ENCODE data around the gene FGFR3.

The FGFR3 gene

DNA sequence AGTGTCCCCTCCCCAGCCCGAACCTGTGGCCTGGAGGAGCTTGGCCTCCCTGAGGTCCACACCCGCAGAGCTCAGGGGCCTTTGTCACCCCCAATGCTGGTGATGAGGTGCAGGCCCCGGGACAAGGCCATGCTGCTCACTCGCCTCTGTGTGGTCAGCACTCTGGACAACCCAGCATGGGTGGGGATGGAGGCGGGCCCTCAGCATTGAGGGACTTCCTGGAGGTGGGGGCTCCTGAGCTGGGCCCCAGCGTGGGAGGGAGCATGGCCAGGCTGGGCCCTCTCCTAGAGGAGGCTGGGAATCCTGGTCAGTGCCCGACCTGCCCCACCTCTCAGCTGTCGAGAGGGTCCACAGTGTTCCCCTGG is 41.2 kb upstream of the FGFR3 start:
- DNase-seq (no peak), ATAC-seq (no peak)
- Mint-ChIP-seq H3K4me1 (peaks cover 5% of the 10 kb centered on the region), H3K27ac (no peak overlapping the region), H3K9me3 (no peaks in the 10 kb centered on the region), H3K4me3 (no peak overlapping the region), H3K36me3 (ENCODE audit: low read depth) (no peaks in the 10 kb centered on the region), H3K27me3 (no peaks in the 10 kb centered on the region)

DNA sequence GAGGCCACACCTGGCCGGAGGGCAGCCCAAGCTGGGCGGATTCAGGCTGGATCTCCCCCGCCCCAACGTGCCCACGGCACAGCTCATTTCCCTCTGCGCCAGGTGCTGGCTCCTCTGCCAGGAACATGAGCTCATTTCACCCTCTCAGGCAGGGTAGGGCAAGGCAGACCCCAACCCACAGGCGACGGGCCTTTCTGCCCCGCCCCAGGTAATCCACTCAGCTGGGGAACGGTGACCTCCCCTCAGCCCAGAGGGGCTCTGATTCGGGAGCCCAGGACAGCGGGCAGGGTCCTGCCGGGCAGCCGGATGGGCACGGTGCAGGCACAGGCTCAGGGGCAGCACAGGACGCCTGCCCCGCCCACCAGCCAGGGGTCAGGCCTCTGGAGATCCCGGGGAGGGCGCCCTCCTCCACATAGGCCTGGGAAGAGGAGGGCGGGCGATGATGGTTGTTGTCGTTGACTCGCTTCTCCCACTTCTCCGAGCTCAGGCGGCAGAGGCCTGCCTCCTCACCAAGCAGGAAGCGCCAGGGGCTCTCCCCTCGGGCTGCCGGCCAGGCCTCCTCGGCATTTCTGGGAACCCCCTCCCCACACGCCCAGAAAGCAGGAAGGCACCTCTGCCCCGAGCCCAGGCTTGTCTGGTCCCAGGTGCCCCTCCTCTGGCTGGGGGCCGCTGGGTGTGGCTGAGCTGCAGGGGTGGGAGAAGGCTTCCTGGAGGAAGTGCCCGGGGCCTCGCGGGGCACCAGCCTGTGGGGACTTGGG is 40.6 kb upstream of the FGFR3 start:
- Mint-ChIP-seq H3K27me3 (no peaks in the 10 kb centered on the region), H3K4me1 (peaks cover 5% of the 10 kb centered on the region), H3K9me3 (no peaks in the 10 kb centered on the region), H3K36me3 (ENCODE audit: low read depth) (no peaks in the 10 kb centered on the region), H3K27ac (no peak overlapping the region), H3K4me3 (no peak overlapping the region)
- DNase-seq (peak; percentile 65), ATAC-seq (peak; percentile 47)

DNA sequence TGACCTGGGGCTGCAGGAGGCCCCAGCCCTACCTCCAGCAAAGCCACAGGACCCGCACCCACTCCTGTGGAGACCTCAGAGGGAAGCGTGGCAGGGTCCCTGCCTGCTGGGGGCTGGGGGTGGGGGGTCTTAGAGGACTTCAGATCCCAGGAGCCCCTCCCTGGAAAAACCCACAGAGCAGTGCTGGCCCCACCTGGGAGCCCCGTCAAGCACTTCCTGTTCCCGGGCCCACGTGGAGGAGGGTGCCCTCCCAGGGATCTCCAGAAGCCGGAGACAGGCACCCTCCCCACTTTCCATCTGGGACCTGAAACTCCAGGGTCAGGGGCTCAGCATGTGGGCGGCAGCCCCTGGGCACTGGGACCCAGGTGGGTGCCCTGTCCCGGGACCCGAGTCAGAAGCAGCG is 39.8 kb upstream of the FGFR3 start:
- Mint-ChIP-seq H3K4me3 (no peak overlapping the region), H3K4me1 (peaks cover 5% of the 10 kb centered on the region), H3K27ac (no peak overlapping the region), H3K36me3 (ENCODE audit: low read depth) (no peaks in the 10 kb centered on the region), H3K27me3 (no peaks in the 10 kb centered on the region), H3K9me3 (no peaks in the 10 kb centered on the region)
- DNase-seq, result no peak
- no peak for ATAC-seq

DNA sequence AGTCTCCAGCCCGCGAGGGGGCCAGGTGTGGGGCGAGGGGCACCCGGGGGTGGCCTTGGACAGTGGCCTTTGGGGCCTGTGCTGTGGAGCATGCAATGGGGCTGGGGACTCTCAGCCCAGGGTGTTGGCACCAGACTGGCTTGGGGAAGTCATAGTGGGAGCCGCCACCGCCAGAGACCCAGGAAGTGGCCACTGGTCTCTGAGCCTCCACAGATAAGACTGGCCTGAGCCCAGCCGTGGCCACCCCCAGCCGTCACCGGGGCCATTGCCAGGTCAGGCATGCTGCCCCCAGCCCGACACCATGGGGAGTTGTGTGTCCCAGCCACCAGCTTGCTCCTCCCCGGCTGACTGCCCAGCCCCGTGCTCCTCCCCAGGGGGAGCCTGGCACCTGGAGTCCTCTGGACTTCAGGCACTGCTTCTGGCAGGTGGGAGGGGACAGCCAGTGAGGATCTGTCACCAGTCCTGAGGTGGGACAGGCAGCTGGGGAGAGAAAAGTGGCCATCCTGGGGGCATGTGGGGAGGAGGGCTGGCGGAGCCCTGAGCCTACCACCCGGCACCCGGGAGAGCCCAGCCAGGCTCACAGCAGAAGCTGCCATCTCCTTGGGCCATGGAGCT is 39.3 kb upstream of the FGFR3 start:
- no peak for DNase-seq
- Mint-ChIP-seq H3K4me3 (no peak overlapping the region), H3K27me3 (no peaks in the 10 kb centered on the region), H3K9me3 (no peaks in the 10 kb centered on the region), H3K36me3 (ENCODE audit: low read depth) (no peaks in the 10 kb centered on the region), H3K4me1 (peaks cover 5% of the 10 kb centered on the region), H3K27ac (no peak overlapping the region)
- no peak for ATAC-seq

DNA sequence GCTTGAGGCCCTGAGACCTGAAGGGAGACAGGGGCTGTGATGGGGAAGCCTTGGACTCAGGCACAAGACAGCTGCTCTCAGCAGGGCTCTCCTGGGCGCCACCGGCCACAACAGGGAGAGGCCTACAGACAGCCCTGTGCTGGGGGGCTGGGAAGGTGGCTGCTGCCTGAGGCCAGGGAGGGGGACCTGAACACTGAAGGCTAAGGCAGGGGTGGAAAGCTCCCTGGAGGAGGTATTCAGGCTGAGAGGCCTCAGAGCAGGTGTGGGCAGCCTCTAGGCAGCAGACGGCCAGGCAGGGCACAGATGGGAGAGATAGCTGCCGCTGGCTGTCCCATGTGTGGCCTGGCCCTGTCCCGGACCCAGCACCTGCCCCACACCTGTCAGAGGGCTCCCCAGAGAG is 38.8 kb upstream of the FGFR3 start:
- no peak overlapping the region for H3K4me3 Mint-ChIP-seq
- peaks cover 5% of the 10 kb centered on the region for H3K4me1 Mint-ChIP-seq
- ATAC-seq, result no peak
- no peaks in the 10 kb centered on the region for H3K27me3 Mint-ChIP-seq
- H3K27ac Mint-ChIP-seq, result no peak overlapping the region
- no peaks in the 10 kb centered on the region for H3K9me3 Mint-ChIP-seq
- H3K36me3 Mint-ChIP-seq (ENCODE audit: low read depth), result no peaks in the 10 kb centered on the region
- no peak for DNase-seq

DNA sequence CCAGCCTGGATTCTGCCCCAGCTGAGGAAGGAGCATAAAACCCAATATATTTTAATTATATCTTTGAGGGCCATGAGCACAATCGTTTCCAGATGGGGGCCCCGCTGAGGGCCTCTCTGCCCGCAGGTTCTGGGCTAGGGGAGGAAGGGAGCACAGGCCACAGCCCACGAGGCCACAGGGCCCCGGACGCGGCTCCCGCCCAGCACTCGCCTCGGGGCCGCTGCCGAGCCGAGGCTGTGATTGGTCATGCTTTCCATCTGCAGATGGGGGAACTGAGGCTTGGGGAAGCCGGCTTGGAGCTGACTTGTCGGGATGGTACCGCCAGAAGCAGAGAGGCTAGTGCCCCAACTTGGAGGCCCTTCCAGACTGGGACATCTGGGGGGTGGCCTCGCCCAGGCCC is 37.8 kb upstream of the FGFR3 start:
- no peak overlapping the region for H3K27ac Mint-ChIP-seq

DNA sequence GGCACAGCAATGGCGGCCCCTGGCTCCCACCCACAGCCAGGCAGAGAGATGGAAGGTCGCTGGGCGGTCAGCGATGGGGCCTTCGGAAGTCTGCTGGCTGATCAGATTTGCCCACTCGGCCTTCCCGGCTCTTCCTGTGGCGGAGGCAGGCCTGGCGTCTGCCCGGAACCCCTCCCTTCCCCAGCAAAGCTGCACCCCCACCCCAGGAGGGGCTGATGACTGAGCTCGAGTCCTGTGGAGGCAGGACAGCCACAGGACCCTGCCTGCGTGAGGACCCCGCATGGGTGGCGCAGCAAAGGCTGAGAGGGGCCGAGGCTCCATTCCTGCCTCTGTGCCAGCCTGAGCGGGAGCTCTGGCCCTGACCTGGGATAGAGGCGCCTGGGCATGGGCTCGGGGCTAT is 37.0 kb upstream of the FGFR3 start:
- no peaks in the 10 kb centered on the region for H3K36me3 Mint-ChIP-seq (ENCODE audit: low read depth)
- no peaks in the 10 kb centered on the region for H3K27me3 Mint-ChIP-seq
- H3K9me3 Mint-ChIP-seq, result no peaks in the 10 kb centered on the region
- H3K4me3 Mint-ChIP-seq, result no peak overlapping the region
- no peak overlapping the region for H3K27ac Mint-ChIP-seq
- ATAC-seq (no peak), DNase-seq (no peak)
- peaks cover 4% of the 10 kb centered on the region for H3K4me1 Mint-ChIP-seq

More for the DNA sequence above, 37.8 kb upstream of the FGFR3 start:
- peaks cover 7% of the 10 kb centered on the region for H3K4me1 Mint-ChIP-seq
- no peak for ATAC-seq
- H3K27me3 Mint-ChIP-seq, result no peaks in the 10 kb centered on the region
- no peak overlapping the region for H3K4me3 Mint-ChIP-seq
- no peak for DNase-seq
- no peaks in the 10 kb centered on the region for H3K36me3 Mint-ChIP-seq (ENCODE audit: low read depth)
- H3K9me3 Mint-ChIP-seq, result no peaks in the 10 kb centered on the region

DNA sequence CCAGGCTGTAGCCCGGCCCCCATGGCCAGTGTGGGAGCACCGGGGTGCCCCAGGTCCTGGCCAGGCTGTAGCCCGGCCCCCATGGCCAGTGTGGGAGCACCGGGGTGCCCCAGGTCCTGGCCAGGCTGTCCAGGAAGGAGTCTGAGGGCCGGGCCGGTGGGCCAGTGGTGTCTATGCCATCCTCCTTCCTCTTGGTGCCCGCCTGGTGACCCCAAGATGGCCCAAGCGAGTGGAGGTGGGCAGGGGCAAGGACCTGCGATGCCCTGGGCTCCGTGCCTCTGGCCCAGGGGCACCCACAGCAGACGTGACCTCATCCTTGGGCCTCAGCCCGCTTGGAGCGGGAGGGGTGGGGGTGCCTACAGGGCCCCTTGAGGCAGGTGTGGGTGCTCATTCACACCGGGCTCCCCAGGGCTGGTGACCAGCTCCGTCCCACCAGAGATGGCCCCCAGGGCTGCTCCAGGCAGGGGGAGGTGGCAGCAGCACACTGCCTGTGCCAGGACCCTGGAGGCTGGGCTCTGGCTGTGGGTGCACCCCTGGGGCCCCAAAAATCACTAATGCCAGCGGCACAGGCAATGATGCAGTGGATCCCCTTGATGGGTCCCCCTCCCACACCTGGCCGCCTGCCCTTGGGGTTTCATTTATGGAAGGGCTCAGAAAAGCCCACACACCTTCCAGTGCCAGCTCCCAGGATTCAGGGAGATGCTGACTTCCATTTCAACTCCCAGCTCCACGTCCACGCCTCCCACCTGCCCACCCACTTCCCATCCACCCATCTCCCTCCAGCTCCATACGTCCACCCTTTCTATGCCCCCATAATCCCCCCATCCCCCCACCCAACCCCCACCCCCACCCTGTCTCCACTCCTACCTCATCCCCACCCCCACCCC is 36.0 kb upstream of the FGFR3 start:
- Mint-ChIP-seq H3K27ac (no peak overlapping the region), H3K4me3 (no peak overlapping the region), H3K4me1 (peaks cover 4% of the 10 kb centered on the region), H3K27me3 (no peaks in the 10 kb centered on the region), H3K9me3 (no peaks in the 10 kb centered on the region), H3K36me3 (ENCODE audit: low read depth) (no peaks in the 10 kb centered on the region)
- ATAC-seq (no peak), DNase-seq (no peak)

DNA sequence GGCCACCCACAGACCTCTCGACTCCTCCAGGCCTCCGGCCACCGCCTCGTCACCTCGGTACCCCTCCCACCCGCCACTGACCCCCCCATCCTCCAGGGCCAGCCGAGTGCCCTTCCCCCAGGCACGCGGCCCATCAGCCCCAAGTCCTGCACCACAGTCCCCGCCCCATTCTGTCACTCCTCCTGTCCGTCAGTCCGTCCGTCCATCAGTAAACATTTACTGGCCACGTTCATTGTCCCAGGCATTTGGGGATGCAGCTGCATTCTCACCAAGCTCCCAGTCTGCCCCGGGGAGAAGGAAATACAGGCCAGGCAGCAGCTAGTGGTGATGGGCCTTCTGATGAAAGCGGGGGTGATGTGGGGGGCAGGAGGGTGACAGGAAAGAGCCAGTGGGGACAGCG is 35.3 kb upstream of the FGFR3 start:
- no peaks in the 10 kb centered on the region for H3K36me3 Mint-ChIP-seq (ENCODE audit: low read depth)
- H3K9me3 Mint-ChIP-seq, result no peaks in the 10 kb centered on the region
- no peak overlapping the region for H3K27ac Mint-ChIP-seq
- ATAC-seq, result no peak
- H3K4me3 Mint-ChIP-seq, result no peak overlapping the region
- peaks cover 4% of the 10 kb centered on the region for H3K4me1 Mint-ChIP-seq
- H3K27me3 Mint-ChIP-seq, result peaks cover 3% of the 10 kb centered on the region
- DNase-seq, result no peak

DNA sequence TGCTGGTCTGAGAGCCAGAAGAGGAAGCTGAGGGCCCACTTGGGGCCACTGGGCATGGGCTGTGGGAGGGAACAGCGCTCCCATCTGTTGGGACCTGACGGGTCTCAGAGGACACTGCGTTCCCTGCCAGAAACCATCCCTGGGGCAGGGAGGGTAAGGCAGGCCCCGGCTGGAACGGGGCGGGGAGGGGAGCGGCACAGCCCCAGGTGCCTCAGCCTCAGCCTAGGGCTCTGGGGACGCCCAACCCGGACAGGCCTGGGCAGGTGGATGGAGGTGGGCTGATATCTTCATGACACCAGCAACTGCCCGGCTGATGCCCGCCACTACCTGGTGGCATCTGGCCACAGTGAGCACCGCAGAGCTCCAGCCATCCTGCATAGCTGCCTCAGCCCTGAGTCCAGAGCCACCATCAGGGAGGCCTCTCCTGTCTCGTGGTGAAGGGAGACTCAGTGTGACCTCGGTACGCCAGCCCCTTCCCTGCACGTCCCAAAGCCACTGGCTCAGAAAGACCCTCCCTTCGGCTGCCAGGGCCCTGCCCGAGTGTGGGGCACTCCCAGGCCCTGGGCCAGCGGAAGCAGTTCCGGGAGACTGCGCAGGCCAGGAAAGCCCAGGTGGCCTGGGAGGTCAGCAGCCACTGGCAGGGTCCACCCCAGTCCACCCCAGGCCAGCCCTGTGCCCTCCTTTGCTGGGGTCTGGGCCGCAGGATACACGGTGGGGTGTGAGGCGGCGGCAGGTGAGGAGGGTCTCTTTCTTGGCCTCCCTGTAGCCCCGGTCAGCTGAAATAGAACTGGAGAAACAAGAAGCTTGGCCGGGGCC is 34.6 kb upstream of the FGFR3 start:
- H3K9me3 Mint-ChIP-seq, result no peaks in the 10 kb centered on the region

DNA sequence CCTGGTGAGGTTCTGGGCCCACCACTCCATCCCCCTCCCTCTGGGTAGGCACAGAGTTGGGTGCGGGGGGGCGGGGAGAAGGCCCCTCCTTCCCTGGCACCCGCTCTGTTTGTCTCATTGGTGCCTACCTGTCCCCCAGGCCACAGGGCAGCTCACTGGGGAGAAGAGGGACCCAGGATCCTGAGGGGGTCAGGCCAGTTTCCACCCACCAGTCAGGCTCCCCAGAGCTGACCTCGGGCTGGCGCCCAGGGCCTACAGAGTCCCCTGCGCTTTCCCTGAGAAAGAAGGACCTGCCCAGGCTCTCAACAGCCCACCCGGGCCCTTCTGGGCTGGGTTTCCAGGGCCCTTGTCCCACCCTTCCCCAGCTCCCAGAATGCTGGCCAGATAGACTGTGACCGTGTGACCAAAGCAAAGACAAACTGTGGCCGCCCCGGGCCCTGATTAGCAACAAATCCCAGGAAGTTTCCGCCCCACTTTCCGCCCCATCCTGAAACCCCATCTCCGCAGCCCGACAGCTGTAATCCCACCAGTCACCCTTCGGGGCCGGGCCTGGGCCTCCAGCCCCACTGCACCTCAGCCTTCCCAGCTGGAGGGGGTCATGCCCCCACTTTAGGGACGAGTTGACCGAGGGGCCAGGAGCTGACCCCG is 33.8 kb upstream of the FGFR3 start:
- peaks cover 10% of the 10 kb centered on the region for H3K27me3 Mint-ChIP-seq
- H3K4me3 Mint-ChIP-seq, result no peak overlapping the region
- no peak for DNase-seq
- H3K4me1 Mint-ChIP-seq, result peaks cover 2% of the 10 kb centered on the region
- no peaks in the 10 kb centered on the region for H3K36me3 Mint-ChIP-seq (ENCODE audit: low read depth)
- ATAC-seq, result no peak
- no peaks in the 10 kb centered on the region for H3K9me3 Mint-ChIP-seq
- H3K27ac Mint-ChIP-seq, result no peak overlapping the region

More for the DNA sequence above, 34.6 kb upstream of the FGFR3 start:
- H3K27me3 Mint-ChIP-seq, result peaks cover 5% of the 10 kb centered on the region
- no peak overlapping the region for H3K27ac Mint-ChIP-seq
- H3K4me1 Mint-ChIP-seq, result peaks cover 2% of the 10 kb centered on the region
- ATAC-seq (no peak), DNase-seq (no peak)
- H3K36me3 Mint-ChIP-seq (ENCODE audit: low read depth), result no peaks in the 10 kb centered on the region
- H3K4me3 Mint-ChIP-seq, result no peak overlapping the region

DNA sequence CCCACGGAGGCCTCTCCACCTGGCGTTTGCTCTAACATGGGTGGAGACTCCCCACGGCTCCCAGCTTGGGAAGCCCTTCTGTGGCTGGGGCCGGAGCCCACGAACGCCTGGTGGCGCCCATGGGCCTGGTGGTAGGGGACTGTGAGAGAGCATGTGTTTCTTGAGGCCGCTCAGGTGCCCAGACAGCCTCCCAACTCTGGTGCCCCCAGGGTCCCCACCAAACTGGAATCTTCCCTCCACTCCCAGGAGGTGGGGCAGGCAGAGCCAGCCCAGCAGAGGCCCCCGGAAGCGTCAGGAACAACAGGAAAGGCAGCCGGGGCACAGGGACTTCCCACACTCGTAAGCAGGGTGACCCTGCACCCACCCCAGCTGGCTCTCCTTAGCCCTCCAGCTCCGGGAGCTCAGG is 33.3 kb upstream of the FGFR3 start:
- Mint-ChIP-seq H3K27me3 (peaks cover 13% of the 10 kb centered on the region), H3K4me1 (peaks cover 2% of the 10 kb centered on the region), H3K27ac (no peak overlapping the region), H3K4me3 (no peak overlapping the region), H3K9me3 (no peaks in the 10 kb centered on the region), H3K36me3 (ENCODE audit: low read depth) (no peaks in the 10 kb centered on the region)
- DNase-seq, result no peak
- ATAC-seq, result no peak

DNA sequence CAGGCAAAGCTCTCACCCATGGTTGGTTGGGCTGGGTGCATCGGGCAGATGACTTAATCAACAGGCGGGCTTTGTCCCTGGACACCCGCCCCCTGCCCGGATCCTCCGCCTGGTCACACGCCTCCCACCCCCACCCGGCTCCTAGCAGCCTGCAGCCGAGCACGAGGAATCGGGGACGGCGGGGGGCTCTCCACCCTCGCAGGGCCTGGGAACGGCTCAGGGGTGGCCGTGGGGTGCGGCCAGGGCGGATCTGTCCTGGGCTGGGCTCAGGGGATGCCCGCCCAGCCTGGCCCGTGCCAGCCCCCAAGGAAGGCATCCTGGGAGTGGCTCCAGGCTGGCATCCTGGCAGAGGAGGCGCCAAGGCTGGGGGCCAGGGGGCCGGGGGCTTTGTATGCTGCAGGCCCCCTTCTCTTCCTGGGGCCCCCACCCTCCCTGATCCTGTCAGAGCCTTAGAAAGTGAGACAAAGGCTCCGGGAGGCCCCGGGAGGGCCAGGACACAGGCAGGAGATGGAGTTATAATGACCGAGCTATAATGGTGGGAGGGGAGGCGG is 32.5 kb upstream of the FGFR3 start:
- H3K4me1 Mint-ChIP-seq, result peaks cover 2% of the 10 kb centered on the region
- ATAC-seq (no peak), DNase-seq (no peak)
- H3K9me3 Mint-ChIP-seq, result no peaks in the 10 kb centered on the region
- H3K36me3 Mint-ChIP-seq (ENCODE audit: low read depth), result no peaks in the 10 kb centered on the region
- no peak overlapping the region for H3K27ac Mint-ChIP-seq
- H3K4me3 Mint-ChIP-seq, result no peak overlapping the region
- H3K27me3 Mint-ChIP-seq, result peaks cover 15% of the 10 kb centered on the region
